Dermis blood vessel endothelial cell (primary cell): ENCODE results near the gene HMG20B. TPM values are rescaled to one million over a fixed set of nuclear protein-coding genes. Genes with fewer than 3 reads are reported as not detected.

ENCODE experiments used
- DNase-seq: peaks from one replicate; pipeline ENCODE4 v3.0.0; 2010
- total RNA-seq: library from RNA; depleted of rRNA; stranded (reverse); fragments of >200 nt; gene quantifications from 2 replicates; pipeline ENCODE4 v1.2.3, GENCODE V29; 2014

Gene HMG20B
- total RNA-seq, 1 donor from 2014 or later = 75.0 TPM

DNA sequence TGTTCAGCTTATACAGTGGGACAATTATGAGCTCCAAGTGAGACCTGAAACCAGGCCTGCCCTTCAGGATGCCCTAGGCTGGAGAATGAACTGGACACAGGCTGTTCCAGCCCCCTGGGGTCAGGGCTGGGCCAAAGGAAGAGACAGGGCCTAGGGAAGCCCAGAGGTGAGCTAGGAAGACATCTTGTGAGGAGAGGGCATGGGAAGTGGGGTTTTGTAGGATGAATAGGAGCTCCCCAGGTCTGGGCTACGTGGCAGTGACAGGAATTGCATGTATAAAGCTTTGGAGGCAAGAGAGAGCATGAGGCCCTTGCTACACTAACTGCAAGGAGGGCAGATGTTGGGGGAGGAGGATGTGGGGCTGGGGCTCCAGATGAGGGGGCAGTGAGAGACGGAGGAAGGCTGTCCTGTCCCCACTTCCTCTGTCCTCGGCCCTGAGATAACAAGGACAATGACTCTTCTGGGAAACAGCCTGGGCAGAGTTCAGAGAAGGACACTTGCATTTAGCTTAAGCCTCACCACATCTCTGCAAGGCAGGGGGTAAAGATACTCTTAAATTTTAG, 35.4 kb downstream of the HMG20B start:
- DNase-seq = no peak

DNA sequence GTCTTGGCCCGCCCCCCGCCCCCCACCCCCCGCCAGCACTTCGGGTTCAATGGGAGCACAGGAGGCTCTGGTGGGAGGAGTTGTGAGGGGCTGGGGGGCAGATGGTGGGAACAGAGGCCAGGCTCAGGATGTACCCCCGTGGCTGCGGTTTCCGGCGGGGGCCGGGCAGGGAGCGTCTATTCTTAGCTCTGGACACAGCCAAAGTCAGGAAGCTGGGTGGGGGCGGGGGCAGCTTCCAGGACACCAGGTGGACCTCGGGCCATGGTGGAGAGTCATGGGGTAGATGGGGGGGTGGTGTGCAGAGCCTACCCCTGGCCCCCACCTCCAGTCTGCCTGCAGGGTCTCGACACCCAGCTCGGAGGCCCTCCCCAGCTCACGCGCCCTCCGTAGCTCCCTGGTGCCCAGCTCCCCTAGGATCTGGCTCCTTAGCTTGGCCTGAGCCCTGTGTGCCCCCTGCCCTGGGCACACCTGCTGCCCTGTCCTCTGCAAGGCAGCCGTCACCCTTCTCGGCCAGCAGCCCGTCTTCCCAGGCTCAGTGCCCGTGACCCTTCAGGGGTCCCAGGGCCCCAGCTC, 36.1 kb downstream of the HMG20B start:
- peak; percentile 66 for DNase-seq

DNA sequence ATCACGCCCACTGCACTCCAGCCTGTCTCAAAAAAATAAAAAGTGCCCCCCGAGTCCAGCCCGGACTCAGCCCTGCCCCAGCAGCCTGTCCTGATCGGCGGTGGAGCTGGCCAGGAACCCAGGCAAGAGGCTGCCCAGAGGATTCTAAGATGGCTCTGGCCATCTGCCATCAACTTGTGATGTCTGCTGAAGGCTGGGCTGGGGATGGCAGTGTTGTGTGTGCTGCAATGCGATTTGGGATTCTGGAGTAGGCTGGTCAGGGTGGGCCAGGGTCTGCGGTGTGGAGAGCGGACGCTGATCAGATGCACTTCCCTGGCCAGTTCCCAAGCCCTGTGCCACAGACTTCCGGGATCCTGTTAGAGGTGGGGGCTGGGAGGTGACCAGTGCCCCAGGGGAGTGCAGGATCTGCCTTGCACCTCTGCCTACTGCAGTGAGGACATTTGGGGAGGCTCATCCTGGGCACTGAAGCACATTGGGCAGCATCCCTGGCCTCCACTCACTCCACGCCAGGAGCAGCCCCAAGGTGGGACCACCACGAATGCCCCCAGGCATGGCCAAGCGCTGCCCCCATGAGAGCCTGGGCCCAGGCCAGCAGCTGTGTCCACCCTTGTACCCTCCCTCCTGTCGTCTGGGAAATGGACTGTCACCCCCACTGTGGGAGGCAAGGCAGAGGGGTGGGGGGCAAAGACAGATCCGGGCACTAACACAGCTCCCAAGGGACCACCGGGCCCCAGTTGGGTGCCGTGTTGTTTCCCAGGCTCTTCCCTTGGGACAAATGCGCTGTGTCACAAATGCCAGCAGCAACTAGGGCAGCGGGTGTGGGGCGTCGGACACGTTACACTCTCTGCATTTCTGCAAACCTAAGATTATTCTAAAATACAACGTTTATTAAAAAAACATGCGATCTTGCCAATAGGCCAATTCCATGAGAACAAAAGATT, 37.3 kb downstream of the HMG20B start:
- peak; percentile 31 for DNase-seq

DNA sequence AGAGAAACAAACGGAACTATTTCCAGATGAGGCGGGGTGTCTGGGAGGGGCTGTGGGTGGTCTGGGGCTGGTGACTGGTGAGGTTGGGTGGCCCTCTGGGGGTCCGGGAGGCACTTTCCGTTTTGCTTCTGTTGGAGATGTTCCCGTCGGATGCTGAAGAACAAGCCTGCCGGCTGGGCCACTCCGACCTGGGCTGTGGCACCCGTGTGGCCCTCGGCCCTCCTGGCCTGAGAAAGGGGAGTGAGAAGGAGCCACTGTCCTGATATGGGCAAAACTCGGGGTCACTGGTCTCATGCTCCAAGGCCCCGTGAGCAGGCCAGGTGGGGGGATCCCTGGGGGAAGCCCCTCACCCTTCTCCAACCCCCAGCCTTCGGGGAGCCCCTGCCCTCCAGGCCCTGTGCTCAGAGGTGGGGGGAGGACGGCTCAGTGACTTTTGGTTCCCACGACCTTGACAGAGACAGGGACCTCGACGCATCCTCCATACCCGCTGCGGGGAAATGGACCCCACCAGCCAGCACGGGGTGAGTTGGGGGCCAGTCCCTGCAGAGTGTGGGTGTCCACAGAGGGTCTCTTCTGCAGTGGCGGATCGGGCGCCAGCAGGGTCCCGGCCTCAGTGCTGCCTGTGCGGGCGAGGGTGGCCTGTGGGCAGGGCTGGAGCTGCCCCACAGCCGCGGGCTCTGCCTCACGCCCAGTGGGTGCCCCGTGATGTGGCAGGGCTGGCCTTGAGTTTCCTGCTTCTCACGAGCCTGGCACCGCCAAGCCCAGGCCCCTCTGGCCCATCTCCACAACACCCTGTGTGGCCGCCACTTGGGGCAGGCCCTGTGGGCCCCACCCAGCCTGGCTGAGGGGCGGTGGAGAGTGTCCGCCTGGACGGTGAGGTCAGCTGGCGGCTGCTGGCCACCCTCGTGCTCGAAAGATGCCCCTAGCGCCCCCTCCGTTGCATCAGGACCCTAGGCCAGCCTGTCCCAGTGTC, 38.3 kb downstream of the HMG20B start:
- no peak for DNase-seq

DNA sequence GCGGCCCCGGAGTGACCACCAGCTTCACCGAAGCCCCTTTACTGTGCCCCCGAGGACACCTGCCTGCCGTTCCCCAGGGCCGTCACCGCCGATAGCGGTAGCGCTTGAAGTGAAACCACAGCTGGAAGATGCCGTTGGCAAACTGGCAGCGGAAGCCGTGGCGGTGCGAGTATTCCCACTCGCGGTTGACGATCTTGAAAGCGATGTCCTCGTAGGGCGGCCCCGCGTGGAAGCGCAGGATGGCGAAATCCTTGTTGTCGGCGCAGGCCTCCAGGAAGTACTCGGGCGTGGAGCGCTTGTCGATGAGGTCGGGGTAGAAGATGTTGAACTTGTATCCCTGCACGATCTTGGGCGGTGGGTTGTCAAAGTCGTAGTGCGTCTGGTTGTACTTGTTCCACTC, 39.1 kb downstream of the HMG20B start:
- no peak for DNase-seq

DNA sequence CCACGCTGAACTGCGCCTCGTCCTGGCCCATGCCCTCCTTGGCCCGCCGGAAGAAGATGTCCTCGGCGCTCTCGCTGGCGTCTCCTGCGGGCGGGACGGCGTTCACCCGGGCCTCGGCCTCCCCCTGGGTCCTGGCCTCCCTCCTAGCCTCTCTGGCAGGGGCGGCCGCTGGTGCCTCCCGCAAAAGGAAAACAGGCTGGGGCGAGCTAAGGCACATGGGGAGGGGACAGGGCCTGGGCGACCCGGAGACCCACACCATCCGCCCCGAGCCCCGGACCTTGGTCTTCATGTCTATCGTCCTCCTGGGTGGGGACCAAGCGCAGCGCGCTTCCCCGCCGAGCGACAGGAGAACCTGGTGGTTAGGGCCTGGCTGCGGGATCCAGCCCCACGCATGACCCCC, 39.6 kb downstream of the HMG20B start:
- no peak for DNase-seq

DNA sequence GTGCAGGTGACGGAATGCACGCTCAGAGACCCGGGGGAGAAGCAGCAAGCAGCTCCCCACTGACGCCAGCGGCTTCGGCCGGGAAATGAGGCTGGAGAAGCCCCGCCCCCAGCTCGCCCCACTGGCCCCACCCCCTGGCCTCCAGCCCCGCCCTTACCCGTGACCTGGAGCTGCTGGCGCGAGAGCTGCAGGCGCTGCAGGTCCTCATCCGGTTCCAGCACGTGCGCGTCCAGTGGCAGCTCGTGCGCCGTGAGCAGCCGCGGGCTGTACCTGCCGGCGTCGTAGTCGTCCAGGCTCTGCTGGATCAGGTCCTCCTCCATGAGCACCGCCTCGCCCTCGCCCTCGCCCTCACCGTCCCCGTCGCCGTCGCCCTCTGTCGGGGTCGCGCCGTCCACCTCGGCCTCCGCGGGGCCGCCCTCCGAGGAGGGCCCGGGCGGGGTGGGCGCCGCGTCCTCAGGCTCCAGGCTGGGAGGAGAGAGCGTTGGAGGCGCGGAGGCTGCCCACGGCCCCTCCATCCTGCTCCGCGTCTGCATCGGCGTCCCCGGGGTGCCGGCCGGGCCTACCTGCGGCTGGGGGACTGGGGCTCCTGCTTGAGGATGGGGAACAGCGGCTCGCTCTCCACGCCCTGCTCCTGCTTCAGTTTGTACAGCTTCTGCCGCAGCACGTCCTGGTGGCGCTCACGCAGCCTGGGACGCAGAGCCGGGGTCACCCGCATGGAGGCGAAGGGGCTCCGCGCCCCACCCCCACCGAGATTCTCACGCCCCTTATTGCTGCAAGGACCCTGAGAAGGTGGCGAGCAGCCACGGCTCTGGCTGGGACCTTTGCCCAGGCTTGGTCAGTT, 40.4 kb downstream of the HMG20B start:
- no peak for DNase-seq

DNA sequence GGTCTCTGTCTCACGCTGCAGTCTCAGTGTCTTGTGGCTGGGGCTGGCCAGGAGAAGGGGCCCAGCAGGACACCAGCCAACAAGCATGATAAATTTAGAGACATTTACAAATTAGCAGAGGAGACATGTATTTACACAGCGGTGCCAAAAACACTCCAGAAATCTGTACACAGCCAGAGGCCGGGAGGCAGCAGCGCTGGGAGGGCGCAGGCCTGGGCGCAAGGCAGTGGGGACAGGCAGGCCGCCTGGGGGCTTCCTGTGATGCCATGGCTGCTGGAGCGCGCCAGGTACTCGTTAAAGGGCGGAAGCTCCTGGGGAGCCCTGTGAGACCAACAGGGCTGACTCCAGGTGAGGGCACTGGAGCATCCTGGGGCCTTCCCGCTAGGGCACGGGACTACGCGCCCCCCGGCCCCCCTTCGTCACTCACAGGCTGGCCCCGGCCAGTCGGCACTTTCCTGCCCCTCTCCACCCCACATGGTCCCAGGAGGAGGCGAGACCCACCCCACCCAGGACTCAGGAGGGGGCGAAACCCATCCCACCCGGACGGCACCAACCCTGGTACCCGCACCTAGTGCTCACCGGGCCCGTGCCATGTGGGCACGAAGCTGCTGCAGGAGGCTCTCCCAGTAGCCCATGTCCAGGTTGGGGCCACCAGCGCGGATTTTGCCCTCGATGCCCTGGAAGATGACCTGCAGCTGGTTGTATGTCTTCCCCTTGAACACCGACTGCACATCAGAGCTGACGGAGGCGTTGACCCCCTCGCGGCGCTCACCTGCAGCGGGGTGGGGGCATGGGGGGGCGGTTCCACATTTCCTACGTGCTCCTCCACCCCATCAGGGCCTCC, 41.3 kb downstream of the HMG20B start:
- DNase-seq = no peak

DNA sequence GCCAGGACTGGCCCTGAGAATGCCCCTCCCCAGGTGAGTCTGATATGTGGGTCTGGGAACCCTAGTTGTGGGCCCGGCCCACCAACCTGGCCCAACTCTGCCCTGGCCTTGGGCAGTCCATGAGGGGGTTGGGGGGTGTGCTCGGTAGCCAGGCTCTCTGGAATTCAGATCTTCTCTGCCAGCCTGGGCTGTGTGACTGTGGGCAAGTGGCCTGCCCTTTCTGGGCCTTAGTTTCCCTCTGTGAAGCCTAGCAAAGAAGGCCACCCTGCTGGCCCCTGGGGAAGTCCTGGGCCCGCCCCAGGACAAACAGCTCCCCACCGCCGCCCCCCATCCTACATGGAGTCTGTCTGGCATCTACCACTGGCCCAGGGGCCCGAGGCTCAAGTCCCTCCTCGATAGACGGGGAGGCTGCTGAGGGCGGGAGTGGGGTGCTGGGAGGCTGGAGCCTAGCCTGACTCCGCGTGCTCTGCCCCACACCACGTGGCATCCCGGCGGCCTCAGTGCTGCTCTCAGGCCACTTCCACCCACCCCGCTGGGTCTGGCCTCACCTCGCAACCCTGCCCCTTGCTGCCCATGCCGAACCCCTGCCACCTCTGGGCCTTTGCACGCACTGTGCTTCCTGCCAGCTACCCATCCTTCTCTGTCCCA, 42.2 kb downstream of the HMG20B start:
- no peak for DNase-seq

DNA sequence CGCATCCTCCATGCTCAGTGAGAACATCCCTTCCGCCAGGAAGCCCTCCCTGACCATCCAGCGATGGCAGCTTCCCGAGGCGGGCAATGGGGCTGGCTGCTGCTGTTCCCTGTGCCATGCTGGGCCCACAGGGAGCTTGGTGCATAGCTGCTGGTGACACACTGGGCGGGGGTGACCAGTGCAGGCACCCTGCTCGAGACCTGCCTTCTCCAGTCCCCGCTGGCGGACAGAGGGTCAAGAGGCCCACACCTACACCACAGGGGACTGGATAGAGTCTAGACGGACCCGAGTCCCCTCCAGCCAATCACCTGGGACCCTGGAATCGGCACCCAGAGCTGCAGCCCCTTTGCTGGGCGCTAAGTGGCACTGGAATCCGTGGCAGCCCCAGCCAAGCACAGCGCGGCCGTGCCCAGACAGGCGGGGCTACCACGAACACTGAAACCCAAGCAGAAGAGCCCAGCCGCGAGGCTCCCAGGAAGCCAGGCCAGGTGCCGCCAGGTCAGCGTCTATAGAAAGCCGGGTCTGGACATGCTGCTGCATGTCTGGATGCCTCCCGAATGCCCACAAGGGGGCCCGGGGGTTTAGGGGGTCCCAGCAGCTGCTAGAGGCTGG, 42.9 kb downstream of the HMG20B start:
- no peak for DNase-seq

DNA sequence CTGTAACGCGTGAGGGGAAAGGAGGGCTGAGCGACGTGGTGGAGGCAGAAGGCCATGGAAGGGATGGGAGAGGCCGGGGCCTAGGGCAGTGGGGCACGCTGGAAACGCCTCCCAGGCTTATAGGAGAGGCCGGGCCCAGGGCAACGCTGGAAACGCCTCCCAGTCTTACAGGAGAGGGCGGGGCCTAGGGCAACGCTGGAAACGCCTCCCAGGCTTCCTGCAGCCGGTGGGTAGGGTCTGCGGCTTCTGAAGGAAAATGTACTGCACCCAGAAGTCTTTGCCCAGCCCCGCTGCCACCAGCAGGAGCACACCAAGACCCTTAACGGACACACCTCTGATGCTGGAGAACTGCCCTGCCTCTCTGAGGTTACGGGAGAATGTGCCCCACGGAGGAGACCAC, 44.7 kb downstream of the HMG20B start:
- DNase-seq = no peak

DNA sequence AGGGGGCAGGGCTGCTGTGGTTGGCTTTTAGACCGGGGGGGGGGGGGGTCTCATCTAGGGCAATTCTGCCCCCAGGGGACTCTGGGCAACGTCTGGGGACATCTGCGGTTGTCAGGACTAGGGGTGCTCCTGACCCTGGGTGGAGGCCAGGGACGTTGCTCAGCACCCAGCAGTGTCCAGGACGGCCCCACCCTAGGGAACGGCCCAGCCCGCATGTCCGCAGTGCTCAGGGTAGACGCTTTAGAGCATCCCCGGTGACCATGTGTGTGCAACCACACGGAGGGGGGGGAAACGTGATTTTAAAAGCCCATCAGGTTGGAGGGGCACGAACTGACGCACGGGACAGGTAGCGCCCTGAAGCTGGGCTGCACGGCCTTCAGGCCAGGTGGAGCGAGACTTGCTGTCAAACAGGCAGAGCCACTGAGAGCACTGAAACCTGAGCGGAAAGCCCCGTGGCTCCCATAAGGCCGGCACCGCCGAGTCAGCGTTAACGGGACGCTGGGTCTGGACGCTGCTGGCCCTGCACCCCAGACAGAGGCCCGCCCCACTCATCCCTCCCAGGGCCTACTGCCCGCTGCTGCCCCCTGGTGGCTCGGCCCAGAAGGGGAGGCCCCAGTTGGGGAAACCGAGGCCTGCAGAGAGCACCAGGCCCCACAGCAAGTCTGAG, 45.5 kb downstream of the HMG20B start:
- DNase-seq = peak; percentile 72

DNA sequence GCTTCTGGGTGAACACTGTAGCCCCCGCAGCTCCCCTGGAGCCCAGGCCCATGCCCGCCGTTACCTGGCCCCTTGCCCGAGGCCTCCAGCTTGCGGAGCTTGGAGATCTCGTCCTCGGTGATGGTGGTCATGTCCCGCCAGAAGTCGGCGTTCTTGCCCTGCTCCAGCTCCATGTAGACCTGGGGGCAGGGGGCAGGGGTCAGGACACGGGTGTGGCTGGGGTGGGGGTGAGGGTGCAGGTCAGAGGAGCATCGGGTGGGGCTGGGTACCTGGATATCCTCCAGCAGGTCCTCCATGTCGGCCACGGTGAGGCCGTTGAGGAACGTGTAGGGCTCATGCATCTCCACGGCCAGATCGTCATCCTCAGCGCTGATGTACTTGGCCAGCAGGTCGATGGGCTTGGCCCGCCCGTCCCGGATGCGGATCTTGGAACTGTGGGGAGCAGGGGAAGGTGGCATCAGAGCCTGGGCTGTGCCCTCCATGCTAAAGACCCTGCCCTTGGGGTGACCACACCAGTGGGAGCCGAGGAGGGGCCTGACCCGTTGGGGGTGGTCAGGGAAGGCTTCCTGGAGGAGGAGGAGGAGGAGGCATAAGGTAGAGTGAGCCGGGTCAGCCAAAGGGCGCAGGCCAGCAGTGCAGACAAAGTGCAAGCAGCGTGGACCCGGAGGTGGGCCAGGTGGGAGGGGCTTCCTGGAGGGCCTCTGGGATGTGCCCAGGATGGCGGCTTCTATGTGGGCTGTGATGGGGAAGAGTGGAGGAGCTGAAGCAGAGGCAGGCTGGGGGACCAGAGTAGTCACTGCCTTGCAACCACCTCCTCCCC, 46.3 kb downstream of the HMG20B start:
- DNase-seq = no peak

DNA sequence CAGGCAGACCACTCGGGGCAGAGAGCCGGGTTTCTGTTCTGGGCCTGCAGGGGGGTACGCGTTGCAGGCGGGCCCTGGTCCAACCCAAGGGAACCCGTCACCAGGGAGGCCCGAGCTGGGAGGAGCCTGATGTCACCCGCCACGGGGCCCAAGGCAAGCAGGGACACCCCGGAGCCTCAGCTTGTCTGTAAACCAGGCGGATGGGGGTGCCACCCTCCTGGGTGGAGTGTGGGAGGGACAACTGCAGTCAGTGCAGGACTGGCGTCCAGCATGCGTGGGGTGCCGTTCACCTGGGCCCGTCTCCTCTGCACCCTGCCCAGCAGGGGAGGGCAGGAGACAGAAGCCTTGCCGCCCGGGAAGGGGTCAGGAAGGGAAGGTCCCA, 46.9 kb downstream of the HMG20B start:
- DNase-seq = no peak

DNA sequence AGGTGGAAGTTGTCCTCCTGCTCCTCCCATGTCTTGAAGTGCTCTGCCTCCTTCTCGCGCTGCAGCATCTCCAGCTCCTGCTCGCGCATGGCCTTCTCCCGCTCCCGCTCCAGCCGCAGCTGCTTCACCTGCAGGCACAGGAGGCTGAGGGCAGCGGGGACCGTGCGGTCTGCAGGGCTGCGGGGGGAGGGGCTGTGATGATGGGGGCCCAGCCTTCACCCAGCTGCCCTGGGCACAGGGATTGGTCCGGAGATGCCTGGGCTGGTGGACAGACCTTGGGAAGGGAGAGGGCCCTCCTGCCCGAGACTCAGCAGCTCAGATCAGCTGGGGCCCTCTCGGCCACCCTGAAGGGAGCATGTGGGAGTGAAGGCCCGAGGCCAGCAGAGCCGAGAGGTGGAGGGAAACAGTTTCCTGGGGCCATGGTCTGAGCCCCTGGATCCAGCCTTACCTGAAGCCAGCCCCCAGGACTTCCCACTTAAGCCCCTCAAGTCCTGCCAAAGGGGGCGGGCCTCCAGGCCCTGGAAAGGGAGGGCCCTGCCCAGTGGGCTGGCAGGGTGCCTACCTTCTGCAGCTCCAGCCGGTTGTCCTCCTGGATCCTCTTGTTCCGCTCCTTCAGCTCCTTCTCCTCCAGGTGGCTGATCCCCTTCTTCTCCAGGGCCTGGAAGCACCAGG, 47.5 kb downstream of the HMG20B start:
- no peak for DNase-seq

DNA sequence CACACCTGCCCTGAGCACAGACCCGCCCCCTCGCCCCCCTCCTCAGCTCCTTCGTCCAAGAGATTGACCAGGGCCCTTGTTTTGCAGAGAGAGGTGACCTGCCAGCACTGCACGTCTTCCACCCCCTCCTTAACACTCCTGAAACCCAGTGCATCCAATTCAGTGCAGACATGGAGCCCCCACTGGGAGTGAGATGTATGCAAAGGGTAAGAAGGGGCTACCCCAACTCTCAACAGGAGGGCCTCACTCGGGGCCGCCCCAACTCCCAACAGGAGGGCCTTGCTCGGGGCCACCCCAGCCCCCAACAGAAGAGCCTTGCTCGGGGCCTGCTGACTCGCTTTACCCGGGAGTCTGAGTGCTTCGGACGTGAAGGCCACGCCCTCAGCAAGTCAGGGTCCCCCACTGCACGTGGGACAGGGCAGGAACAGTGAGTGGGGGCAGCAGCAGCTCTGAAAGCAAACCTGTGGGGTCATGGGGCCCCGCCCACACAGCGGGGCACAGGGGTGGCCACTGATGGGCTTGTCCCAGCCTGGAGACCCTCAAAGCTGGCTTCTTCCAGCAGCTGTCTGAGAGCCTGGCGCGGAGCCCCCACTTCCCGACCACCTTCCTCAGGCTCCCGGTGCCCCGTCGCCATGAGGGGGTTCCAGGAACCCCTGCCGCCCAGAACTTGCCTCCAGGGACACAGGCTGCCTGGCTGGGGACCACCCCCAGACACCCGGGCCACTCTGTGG, 48.2 kb downstream of the HMG20B start:
- DNase-seq = no peak

DNA sequence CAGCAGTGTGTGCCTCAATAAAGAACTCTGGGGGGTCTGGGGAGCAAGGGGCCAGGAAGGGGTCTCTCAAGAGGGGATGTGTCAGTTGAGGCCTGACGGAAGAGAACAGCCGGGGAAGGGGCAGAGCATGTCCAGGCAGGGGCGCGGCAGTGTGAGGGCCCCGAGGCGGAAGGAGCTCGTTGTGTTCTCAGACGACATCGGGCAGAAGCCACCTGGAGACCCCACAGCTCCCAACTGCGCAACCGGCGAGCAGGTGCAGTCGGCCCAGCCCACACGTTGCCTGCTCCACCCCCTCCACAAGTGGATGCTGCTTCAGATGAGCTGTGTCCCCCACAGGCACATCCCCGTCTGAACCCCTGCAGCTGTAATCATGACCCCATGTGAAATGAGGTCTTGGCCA, 48.9 kb downstream of the HMG20B start:
- no peak for DNase-seq
